Activated CD4-positive, alpha-beta T cell treated with anti-CD3 and anti-CD28 coated beads, Interleukin-2, amount 50 U/mL, for 48 hours (primary cell): Measurements from ENCODE around the gene KAZN.

Experiments
- DNase-seq, 2 experiments: peaks; one replicate each; pipeline ENCODE4 v3.0.0-alpha.2; 2020

KAZN gene

GRCh38 chr1:14748151-14748550 is 149.7 kb downstream of the KAZN start:
- DNase-seq: no peak

- no peak for DNase-seq
These were observed 150.5 kb downstream of the KAZN start for GRCh38 chr1:14748977-14749376.

- no peak for DNase-seq
These were observed 152.0 kb downstream of the KAZN start for GRCh38 chr1:14750490-14750889.

GRCh38 chr1:14755518-14756252 is 157.2 kb downstream of the KAZN start:
- no peak for DNase-seq

- DNase-seq: no peak
These were observed 158.3 kb downstream of the KAZN start for GRCh38 chr1:14756589-14757285.

- DNase-seq: no peak
These were observed 158.8 kb downstream of the KAZN start for GRCh38 chr1:14757286-14757625.

- DNase-seq: no peak
These were observed 160.7 kb downstream of the KAZN start for GRCh38 chr1:14759042-14759818.

GRCh38 chr1:14759843-14760242 is 161.4 kb downstream of the KAZN start:
- DNase-seq: no peak

GRCh38 chr1:14760780-14761179 is 162.3 kb downstream of the KAZN start:
- DNase-seq: no peak

GRCh38 chr1:14761291-14762153 is 163.0 kb downstream of the KAZN start:
- no peak for DNase-seq

GRCh38 chr1:14763977-14764376 is 165.5 kb downstream of the KAZN start:
- DNase-seq: no peak

GRCh38 chr1:14765773-14766172 is 167.3 kb downstream of the KAZN start:
- DNase-seq: no peak

GRCh38 chr1:14767075-14767474 is 168.6 kb downstream of the KAZN start:
- DNase-seq: no peak

GRCh38 chr1:14768582-14769304 is 170.3 kb downstream of the KAZN start:
- no peak for DNase-seq

- DNase-seq: no peak
These were observed 171.2 kb downstream of the KAZN start for GRCh38 chr1:14769486-14770274.

- no peak for DNase-seq
These were observed 175.0 kb downstream of the KAZN start for GRCh38 chr1:14773396-14774025.

- no peak for DNase-seq
These were observed 175.7 kb downstream of the KAZN start for GRCh38 chr1:14774225-14774624.

- DNase-seq: no peak
These were observed 176.5 kb downstream of the KAZN start for GRCh38 chr1:14774988-14775387.

- DNase-seq: no peak
These were observed 176.9 kb downstream of the KAZN start for GRCh38 chr1:14775434-14775833.
